HG03097 (cell line): ENCODE results near the gene CHRM5.
"Not testable (repeated sequence)": the region's sequence is repeated elsewhere in the genome, so short reads cannot be mapped to it uniquely, and the experiment has no call there.

Experiments
- ATAC-seq: cut with Tn5 transposase; IDR thresholded peaks from one replicate; pipeline ENCODE4 v1.9.1; 2021; ENCODE audit not compliant: unreplicated experiment, low FRiP score

Gene CHRM5

DNA sequence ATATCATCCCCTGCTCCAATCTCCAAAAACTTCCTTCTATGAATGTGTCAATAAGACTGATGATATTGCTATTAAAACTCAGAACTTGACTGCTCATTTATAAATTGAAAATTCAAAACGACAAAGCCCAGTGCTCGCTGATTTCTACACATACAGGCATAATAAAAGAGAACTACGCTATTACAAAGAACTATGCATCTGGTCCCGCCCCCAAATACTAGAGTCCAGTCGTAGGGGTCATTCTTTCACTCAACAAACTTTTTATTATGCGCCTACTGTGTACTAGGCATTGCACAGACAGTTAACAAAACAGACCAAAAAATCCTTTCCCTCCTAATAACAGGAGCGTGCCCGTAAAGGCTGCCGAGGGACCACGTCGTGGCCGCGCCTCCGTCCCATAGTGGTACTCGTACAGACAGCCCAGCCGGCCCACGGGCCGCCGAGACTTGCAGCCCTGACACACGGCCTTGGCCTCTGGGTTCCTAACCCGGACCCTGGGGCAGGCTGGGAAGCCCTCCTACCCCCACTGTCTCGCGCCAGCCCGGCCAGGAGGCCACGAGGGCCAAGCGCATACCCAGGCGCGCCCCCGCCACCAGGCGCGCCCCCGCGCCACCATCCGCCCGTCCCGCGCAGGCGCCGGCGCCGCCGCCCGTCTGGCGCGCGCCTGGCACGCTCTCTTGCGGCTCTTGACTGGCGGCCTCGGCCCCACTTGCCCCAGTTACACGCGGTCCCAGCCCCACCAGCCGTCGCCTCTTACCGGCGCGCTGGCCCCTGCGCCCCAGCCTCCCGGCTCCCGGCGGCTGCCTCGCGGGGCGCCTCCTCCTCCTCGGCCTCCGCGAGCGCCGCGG, 70.0 kb downstream of the CHRM5 start:
- peak; percentile 72 for ATAC-seq

DNA sequence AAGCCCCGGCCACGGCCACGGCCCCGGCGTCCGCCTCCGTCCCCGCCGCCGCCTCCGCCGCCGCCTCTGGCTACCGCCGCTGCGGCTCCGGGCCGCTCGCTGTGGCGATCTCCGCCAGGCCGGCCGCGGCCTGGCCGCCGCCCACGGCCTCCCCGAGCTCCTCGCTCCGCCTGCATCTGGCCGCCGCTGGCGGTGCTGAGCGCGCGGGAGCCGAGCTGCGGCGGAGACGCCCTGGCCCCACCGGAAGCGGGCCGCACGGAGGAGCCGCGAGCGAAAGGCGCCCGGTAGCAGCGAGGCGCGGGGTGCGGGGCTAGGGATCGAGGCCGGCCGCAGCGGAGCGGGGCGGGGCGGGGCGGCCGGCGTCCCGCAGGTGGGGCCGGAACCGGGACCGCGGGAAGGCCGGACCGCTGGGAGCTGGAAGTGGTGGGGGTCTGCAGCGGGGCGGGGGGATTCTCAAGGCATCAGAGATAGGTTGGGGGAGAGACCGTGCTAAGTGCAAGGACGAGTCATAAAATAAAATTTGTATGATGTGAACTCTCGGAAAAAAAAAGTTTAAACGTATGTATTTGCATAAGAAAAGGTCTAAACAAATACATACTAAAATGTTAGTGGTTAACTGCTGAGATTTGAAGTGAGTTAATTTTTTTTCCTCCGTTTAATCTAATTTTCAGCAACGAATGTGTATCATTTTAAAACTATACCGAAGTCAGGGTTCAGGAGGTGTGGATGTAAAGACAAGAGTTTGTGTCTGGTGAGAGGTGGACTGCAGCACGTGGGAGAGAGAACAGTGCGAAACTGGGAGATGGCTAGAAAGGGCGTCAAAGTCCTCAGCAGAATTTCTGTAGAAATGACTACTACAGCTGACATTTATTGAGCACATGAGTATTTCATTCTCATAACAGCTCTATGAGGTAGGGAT, 70.8 kb downstream of the CHRM5 start, which contains the start of gene AVEN:
TSS of gene AVEN (minus strand) at position 334 of the 919 bp plus-strand sequence. CDS start at position 176, 158 bp downstream.
- ATAC-seq, result peak; percentile 40

DNA sequence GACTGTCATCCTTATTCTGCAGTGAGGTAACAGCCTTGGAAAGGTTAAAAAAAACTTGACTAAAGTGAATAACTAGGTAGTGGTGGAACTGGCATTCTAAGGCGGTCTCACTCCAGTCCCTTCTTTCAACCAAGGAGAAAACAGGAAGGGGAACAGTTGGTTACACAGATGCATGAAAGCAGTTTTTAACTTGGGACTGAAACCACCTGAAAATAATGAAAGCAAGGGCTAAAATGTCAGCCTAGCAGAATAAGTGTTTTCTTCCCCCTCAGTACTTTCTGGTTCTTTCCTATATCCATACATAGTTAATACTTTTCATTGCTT, 71.5 kb downstream of the CHRM5 start:
- no peak for ATAC-seq

- ATAC-seq, result no peak
These were observed 75.1 kb downstream of the CHRM5 start for GRCh38 chr15:34043391-34043790.

GRCh38 chr15:34043813-34044212, 75.5 kb downstream of the CHRM5 start:
- ATAC-seq, result no peak

- no peak for ATAC-seq
These were observed 78.3 kb downstream of the CHRM5 start for GRCh38 chr15:34046471-34047145.

GRCh38 chr15:34047893-34048775, 79.8 kb downstream of the CHRM5 start:
- no peak for ATAC-seq

- no peak for ATAC-seq
These were observed 80.8 kb downstream of the CHRM5 start for GRCh38 chr15:34049112-34049511.

DNA sequence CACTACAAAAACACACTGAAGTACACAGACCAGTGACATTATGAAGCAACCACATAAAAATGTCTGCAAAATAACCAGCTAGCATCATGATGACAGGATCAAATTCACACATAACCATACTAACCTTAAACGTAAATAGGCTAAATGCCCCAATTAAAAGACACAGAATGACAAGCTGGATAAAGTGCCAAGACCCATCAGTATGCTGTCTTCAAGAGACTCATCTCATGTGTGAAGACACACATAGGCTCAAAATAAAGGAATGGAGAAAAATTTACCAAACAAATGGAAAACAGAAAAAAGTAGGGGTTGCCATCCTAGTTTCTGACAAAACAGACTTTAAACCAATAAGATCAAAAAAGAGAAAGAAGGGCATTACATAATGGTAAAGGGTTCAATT, 82.1 kb downstream of the CHRM5 start:
- ATAC-seq, result not testable (repeated sequence)

GRCh38 chr15:34054081-34054707, 85.9 kb downstream of the CHRM5 start:
- ATAC-seq, result no peak

- ATAC-seq, result no peak
These were observed 87.7 kb downstream of the CHRM5 start for GRCh38 chr15:34055868-34056595.

DNA sequence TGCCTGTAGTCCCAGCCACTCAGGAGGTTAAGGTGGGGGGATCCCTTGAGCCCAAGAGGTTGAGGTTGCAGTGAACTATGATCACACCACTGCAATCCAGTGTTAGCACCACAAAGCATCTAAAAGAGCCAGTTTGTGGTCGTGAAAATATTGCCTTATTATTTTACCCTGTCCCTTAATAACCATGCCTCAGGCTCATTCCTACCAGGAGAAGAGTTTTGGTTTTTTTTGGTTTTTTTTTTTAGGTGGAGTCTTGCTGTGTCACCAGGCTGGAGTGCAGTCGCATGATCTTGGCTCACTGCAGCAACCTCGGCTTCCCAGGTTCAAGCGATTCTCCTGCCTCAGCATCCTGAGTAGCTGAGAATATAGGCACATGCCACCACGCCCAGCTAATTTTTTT, 88.6 kb downstream of the CHRM5 start:
- no peak for ATAC-seq

- no peak for ATAC-seq
These were observed 91.2 kb downstream of the CHRM5 start for GRCh38 chr15:34059476-34059875.

DNA sequence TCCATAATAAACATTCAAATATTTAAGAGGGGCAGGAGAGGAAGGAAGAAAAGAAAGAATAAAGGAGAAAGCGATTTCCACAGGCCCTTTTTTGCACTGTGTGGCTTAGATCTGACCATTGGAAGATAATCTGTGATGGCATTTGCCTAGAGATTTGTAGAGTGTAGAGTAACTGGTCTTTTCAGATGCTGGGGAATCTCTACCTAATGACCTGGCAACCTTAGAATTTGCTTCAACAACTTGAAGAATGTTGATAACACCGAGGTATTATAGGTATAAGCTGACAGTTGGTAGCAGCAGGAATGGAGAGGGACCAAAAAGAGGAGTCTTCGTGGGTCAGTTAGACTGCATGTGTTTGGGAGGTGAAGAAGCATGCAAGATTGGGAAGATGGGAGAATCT, 91.6 kb downstream of the CHRM5 start:
- no peak for ATAC-seq

- no peak for ATAC-seq
These were observed 96.1 kb downstream of the CHRM5 start for GRCh38 chr15:34064438-34064837.

DNA sequence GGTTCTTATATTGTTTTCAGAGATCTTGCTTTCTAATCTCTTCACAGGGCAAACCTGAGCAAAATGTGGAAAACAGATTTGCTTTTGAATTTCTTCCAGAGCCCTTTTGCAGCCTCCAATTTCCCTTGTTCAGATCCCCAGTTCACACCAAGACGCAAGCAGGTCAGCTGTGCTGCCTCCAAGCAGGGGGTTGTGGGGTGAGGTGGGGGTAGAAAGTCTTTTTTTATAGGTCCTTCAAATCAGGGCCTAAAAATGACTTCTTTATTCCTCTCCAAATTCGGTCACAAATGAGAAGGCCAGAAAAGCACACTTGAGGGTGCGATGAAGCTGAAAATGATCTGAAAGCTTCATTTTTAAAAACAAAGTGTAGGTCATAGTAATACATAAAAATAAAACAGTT, 97.0 kb downstream of the CHRM5 start:
- ATAC-seq, result no peak

DNA sequence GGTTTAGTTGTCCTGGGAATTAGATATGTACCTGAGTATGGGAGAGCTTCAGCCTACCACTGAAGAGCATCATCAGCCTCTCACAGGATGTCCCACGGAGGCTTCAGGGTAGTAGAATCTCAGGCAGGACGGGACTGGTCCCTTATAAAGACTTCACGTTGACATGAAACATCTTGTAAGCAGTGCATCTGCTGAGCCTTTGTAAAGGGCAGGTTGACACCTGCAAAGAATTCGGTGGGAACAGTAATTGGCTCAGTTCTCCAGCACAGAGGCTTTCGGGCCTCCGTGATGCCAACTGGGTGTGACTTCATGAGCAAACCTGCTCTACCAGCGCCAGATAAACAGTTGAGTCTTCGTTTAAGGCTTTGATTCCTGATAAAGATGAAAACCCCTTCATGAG, 97.6 kb downstream of the CHRM5 start:
- no peak for ATAC-seq

DNA sequence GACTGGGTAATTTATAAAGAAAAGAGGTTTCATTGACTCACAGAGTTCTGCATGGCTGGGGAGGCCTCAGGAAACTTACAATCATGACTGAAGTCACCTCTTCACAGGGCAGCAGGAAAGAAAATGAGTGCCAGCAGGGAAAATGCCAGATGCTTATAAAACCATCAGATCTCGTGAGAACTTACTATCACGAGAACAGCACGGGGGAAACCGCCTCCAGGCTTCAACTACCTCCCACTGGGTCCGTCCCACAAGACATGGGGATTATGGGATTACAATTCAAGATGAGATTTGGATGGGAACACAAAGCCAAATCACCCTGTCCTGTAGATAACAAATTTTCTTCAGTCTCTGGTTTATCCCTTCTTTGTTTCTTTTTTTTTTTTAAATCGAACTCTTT, 101.7 kb downstream of the CHRM5 start:
- ATAC-seq, result no peak

GRCh38 chr15:34076785-34077184, 108.5 kb downstream of the CHRM5 start:
- ATAC-seq, result no peak
